Embryonic facial prominence (tissue), 1 donor: Measurements from ENCODE around the gene SLX9.

Experiments
- DNase-seq: peaks from one replicate; pipeline ENCODE4 v3.0.0-alpha.2; 2016; ENCODE audit errors: extremely low spot score

SLX9 gene

DNA sequence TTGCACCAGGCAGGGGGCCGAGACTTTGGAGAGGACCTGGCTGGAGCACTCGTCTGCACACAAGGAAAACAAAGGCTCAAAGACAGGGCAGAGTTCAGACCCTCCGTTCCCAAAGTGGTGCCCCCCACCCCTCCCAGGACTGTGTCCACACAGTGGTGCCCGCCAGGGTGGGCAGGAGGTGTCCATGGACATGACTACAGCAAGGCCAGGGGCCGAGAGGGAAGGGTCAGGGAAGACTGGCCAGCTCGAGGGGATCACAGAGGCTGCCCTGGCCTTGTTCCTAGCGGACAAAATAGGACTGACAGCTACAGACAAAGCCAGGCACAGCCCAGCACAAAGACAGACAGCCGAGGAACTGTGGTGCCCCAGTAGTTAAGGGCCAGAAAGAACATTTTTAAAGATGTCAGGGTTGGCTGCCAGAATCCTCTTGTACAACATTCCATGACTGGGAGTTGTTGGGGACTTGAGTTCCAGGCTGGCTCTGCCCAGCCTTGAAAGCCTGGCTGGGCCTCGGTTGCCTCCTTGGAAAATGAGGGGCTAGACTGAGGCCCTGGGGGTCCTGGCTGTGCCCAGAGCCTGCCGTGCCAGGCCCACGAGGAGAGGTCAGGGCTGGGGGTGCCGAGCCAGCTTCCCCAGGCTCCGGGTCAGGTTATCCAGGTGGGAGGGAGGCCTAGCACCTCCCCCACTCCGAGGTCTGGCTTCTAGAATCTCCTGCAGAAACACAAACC is 63.7 kb downstream of the SLX9 start:
- no peak for DNase-seq

- DNase-seq, result no peak
Measured at GRCh38 chr21:45004059-45004422, 64.2 kb downstream of the SLX9 start.

- no peak for DNase-seq
Measured at GRCh38 chr21:45004481-45005247, 64.8 kb downstream of the SLX9 start.

DNA sequence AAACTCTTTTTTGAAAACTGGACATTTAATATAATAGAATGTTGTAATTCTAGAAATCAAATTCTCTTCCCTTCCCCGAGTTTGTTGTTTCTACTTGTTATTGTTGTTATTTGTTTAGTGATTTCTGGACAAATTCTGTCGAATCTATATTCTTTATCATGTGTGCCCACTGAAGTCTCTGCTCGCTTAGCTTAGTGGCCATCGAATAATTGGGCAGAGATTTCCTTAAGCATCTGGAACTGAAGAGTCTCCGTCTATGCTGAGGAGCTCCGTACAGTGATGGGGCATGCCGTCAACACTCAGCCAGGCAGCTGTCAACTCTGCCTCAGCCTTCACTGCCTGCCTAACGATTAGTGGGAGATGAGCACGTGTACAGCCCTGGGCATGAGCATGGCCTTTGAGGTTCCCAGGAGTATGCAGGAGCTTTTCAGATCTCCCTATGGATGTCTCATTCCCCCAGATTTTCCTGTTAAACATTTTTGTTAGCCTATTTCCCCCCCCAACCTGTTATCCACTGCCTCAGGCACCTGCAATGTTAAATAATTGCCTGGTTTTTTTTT is 66.8 kb downstream of the SLX9 start:
- DNase-seq, result no peak

DNA sequence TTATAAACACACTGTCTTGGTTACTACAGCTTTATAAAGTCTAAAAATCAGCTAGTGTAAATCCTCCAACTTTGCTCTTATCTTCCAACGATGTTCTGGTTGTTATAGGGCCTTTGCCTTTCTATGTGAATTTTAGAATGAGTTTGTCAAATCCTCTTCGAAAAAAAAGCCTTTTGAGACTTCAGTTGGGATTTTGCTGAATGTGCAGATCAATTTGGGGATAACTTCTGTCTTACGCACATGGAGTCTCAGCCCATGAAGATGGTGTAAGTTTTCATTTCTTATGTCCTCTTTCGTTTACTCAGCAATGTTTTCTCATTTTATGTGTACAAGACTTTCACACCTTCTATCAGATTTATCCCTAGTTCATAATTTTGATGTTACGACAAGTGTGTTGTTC is 69.8 kb downstream of the SLX9 start:
- no peak for DNase-seq

GRCh38 chr21:45010096-45010495 is 70.3 kb downstream of the SLX9 start:
- no peak for DNase-seq

DNA sequence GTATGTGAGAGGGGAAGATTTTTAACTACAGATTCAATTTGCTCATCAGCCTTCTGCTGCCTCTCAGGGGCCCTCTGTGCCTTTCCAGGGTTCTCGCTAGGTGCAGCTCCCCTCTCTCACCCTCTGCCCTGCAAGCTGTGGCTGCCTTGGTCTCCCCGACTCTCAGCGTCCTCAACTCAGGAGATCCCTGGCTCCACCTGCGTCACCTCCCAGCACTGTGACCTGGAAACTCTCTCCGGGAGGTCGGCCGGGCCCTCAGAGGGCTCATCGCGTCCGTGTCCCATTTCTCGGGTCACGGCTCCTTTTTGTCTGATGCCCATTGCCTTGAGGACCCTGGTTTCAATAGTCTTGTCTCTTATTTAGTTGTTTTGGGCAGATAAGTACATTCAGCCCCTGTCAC is 71.0 kb downstream of the SLX9 start:
- no peak for DNase-seq

DNA sequence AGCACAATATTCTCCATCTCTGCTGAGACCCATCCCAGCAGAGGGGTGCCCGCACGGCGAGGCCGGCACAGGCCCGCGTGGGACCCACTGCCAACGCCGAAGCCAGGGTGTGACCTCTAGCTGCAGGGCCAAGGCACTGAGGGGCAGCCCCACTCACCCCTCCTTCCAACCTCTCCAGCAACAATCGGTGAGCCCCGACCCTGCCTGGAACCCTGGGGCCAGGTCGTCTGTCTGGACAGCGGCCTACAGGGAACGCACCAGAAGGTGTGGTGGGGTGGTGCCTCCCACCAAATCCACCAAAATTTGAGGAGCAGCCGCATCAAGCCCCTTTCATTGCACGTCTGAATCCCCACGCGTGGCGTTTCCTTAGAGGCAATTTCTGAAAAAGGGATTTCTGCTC is 71.6 kb downstream of the SLX9 start:
- no peak for DNase-seq

GRCh38 chr21:45011911-45012661 is 72.3 kb downstream of the SLX9 start:
- DNase-seq, result peak; percentile 15

DNA sequence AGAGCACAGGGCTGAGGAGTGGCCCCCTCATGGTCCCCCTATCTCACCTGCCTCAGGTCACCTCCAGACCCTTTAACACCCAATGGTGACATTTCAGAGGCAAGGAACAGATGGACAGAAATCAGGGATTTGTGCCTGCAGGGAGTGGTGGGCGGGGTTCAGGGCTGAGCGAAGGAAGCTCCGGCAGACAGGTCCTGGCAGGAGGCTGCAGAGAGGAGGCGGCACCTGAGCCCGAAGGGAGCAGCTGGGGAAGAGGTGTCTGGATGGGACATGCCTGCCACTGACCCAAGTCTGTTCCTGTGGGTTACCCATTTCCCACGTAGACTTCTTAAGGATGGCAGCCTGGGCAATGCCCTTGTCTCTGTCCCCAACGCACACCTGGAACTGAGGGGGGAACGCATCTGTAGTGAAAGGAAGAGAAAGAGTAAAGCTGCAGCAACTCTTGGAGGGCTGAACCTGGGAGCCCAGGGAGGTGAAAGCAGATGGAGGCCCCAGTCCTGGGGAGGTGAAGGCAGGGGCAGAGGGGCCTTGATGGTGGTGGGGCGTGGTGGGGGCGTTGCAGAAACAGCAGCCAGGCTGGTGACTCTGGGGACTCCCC is 72.9 kb downstream of the SLX9 start:
- DNase-seq, result no peak

DNA sequence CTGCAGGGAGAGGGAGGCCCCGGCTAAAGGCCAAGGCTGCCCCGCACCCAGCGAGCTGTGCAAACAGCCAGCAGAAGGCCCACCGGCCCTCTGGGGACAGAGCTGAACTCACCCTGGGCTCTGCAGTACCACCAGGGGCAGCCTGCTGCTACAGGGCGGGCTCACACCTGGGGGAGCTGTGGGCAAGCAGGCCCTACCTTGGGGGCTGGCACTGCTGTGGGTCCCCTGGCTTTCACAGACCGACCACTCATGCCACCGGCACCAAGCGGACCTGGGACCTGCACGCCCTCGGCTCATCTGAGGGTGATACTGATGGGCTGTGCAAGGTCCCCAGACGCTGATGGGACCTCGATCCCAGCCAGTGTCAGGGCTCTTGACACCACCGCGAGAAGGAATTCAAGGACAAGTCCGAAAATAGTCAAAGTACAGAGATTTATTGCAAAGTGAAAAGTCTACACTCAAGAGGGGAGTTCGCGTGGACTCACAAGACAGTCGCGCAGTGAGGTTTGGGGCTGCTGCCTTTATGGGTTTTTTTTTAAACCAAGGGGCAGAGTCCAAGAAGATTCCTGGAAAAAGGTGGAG is 73.5 kb downstream of the SLX9 start:
- no peak for DNase-seq

- no peak for DNase-seq
Measured at GRCh38 chr21:45014747-45015468, 75.1 kb downstream of the SLX9 start.

- DNase-seq, result no peak
Measured at GRCh38 chr21:45015469-45015860, 75.6 kb downstream of the SLX9 start.

DNA sequence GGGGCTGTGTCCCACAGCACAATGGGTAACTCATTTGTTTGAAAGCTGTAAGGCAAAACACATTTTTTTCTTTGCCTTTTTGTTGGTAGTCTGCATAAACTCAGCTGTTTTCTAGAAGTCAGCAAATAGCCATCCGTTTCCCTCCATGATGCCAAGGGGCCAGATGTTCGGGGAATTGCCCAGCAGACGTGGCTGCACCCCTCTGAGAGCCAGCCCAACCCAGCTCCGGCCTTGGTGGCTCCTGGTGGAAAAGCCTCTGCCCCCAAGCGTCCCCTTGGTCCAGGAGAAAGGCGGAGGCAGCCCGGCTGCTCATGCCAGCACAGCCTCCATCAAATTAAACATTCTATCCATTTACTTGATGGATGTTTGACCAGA is 76.2 kb downstream of the SLX9 start:
- no peak for DNase-seq

- no peak for DNase-seq
Measured at GRCh38 chr21:45016406-45017038, 76.7 kb downstream of the SLX9 start.

- DNase-seq, result no peak
Measured at GRCh38 chr21:45017039-45017960, 77.5 kb downstream of the SLX9 start.

DNA sequence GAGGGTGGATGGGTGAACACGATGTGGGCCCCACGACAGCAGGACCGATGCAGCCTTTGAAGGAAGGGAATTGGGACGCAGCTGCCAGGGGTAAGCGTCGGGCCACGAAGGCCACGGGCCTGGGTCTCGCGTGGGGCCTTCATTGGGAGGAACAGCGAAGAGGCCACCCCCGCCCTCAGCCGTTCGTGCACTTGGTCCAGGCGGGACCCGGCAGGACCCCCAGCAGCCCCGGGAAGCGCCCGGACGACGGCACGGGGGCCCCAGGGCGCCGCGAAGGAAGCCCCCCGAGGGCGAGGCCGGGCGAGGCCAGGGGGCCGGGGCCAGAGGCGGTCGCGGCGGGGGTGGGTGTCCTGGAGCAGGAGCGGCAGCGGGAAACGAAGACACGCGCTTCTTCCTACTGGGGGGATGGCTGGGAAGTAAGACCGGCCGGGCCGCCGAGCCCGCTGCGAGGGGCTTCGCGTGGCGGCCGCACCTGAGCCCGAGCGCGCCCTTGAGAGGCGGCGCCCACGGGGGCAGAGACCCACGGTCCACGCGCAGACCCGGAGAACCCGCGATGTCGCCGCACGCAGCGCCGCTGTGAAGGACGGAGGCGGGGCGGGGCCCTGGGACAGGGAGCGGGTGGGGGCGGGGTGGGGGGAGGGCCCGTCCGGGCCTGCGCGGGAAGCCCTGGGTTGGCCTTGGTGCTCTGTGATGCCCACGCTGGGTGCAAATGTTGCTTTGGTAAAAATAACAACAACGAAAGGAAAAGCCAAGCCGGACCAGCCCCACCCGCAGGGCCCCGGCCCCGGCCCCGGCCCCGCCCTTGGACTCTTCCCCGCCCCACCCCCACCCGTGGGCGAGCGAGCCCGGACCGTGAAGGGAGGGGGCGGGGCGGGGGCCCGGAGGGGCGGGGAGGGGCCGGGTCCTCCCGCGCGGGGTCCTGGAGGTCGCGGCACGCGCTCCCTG is 78.6 kb downstream of the SLX9 start:
- DNase-seq, result no peak
